Glutamatergic neuron (in vitro differentiated cells): ENCODE data around the gene LSAMP. TPM values are rescaled to one million over a fixed set of nuclear protein-coding genes. Genes with fewer than 3 reads are reported as not detected.
"Not testable (repeated sequence)": the region's sequence is repeated elsewhere in the genome, so short reads cannot be mapped to it uniquely, and the experiment has no call there.

ENCODE experiments used
- DNase-seq: peaks from one replicate; pipeline ENCODE4 v3.0.0; 2022
- H3K27ac Mint-ChIP-seq: one replicate; pipeline ENCODE4 v1.8.0; 2020; ENCODE audit warnings: mild to moderate bottlenecking, mixed read lengths, inconsistent platforms; ENCODE audit not compliant: unreplicated experiment
- H3K27me3 Mint-ChIP-seq: one replicate; pipeline ENCODE4 v1.8.0; 2020; ENCODE audit warnings: mild to moderate bottlenecking, moderate library complexity, mixed read lengths, inconsistent platforms; ENCODE audit not compliant: unreplicated experiment
- H3K36me3 Mint-ChIP-seq: one replicate; pipeline ENCODE4 v1.8.0; 2020; ENCODE audit warnings: mild to moderate bottlenecking, mixed read lengths, inconsistent platforms; ENCODE audit not compliant: unreplicated experiment
- H3K4me1 Mint-ChIP-seq: one replicate; pipeline ENCODE4 v1.8.0; 2020; ENCODE audit warnings: mild to moderate bottlenecking, low read depth, mixed read lengths, inconsistent platforms; ENCODE audit not compliant: unreplicated experiment
- H3K4me3 Mint-ChIP-seq: one replicate; pipeline ENCODE4 v1.8.0; 2020; ENCODE audit warnings: mild to moderate bottlenecking, mixed read lengths, inconsistent platforms; ENCODE audit not compliant: unreplicated experiment
- H3K9me3 Mint-ChIP-seq: one replicate; pipeline ENCODE4 v1.8.0; 2020; ENCODE audit warnings: mild to moderate bottlenecking, moderate library complexity, mixed read lengths, inconsistent platforms; ENCODE audit not compliant: unreplicated experiment
- CTCF ChIP-seq: fragments of 200-600 bp; sonication (generic); IDR thresholded peaks from one replicate; pipeline ENCODE4 v1.5.0; 2021; ENCODE audit not compliant: partially characterized antibody, unreplicated experiment
- total RNA-seq: library from RNA; stranded (reverse); fragmentation: NEBNext Ultra II Directional; extraction: Animal tissue kit (Norgen Biotek cat#: 25700); gene quantifications from one replicate; pipeline ENCODE4 v1.2.1, GENCODE V29; 2021; ENCODE audit not compliant: unreplicated experiment

The LSAMP gene
- total RNA-seq, 1 donor from 2014 or later, result 67.1 TPM

GRCh38 chr3:116230431-116231020 is 214.8 kb downstream of the LSAMP start:
- Mint-ChIP-seq H3K27me3 (no peaks in the 10 kb centered on the region), H3K27ac (no peak overlapping the region), H3K36me3 (no peaks in the 10 kb centered on the region), H3K4me1 (peaks cover 22% of the 10 kb centered on the region), H3K9me3 (peaks cover 4% of the 10 kb centered on the region), H3K4me3 (no peak overlapping the region)
- TF ChIP-seq CTCF, result no peak
- no peak for DNase-seq

DNA sequence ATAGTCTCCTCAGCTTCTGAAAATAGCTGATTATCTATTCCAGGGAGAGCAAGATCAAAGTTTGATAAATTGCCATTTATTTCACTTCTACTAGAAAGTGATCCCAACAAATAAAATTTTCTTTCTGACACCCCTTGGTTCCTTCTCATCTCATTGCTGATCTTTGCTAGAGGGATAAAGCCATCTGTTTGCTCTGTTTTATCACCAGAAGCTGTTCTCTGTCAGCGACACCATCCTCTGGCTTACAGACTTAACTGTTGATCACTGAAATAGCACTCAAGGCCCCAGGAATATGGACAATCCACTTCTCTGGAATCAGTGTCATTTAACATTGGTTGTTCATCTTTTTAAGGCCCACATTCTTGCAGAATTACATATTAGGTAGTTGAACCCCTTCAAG is 219.0 kb downstream of the LSAMP start:
- H3K4me1 Mint-ChIP-seq, result peaks cover 10% of the 10 kb centered on the region
- H3K36me3 Mint-ChIP-seq, result peaks cover 5% of the 10 kb centered on the region
- no peak for DNase-seq
- no peaks in the 10 kb centered on the region for H3K27me3 Mint-ChIP-seq
- H3K9me3 Mint-ChIP-seq, result peaks cover 3% of the 10 kb centered on the region
- H3K27ac Mint-ChIP-seq, result no peak overlapping the region
- TF ChIP-seq CTCF, result no peak
- no peak overlapping the region for H3K4me3 Mint-ChIP-seq

GRCh38 chr3:116216761-116217160 is 228.5 kb downstream of the LSAMP start:
- TF ChIP-seq CTCF, result no peak
- no peak for DNase-seq
- Mint-ChIP-seq H3K4me1 (no peaks in the 10 kb centered on the region), H3K9me3 (peaks cover 3% of the 10 kb centered on the region), H3K27me3 (no peaks in the 10 kb centered on the region), H3K27ac (no peak overlapping the region), H3K4me3 (no peak overlapping the region), H3K36me3 (no peaks in the 10 kb centered on the region)

GRCh38 chr3:116211901-116212300 is 233.4 kb downstream of the LSAMP start:
- Mint-ChIP-seq H3K36me3 (peaks cover 13% of the 10 kb centered on the region), H3K4me1 (no peaks in the 10 kb centered on the region), H3K27me3 (no peaks in the 10 kb centered on the region), H3K27ac (no peak overlapping the region), H3K9me3 (no peaks in the 10 kb centered on the region), H3K4me3 (no peak overlapping the region)
- no peak for DNase-seq
- TF ChIP-seq CTCF, result no peak

DNA sequence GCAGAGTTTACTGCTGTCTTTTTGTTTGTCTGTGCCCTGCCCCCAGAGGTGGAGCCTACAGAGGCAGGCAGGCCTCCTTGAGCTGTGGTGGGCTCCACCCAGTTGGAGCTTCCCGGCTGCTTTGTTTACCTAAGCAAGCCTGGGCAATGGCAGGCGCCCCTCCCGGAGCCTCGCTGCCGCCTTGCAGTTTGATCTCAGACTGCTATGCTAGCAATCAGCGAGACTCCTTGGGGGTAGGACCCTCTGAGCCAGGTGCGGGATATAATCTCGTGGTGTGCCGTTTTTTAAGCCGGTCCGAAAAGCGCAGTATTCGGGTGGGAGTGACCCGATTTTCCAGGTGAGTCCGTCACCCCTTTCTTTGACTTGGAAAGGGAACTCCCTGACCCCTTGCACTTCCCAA is 236.5 kb downstream of the LSAMP start:
- H3K27me3 Mint-ChIP-seq, H3K27ac Mint-ChIP-seq, H3K9me3 Mint-ChIP-seq, H3K4me3 Mint-ChIP-seq, DNase-seq, H3K4me1 Mint-ChIP-seq: not testable (repeated sequence)
- peaks cover 13% of the 10 kb centered on the region for H3K36me3 Mint-ChIP-seq
